ENCODE data around the gene SMIM30. TPM values are rescaled to one million over a fixed set of nuclear protein-coding genes. Genes with fewer than 3 reads are reported as not detected.

SMIM30 gene
- total RNA-seq, 2 experiments from 2014 or later, result 2.7 to 3.5 TPM

GRCh38 chr7:113144817-113145216 lies 26.5 kb upstream of the SMIM30 start:
- ATAC-seq (ENCODE audit: poor library complexity) (no peak), DNase-seq (no peak)
- no peaks in the 10 kb centered on the region for H3K4me1 ChIP-seq (ENCODE audit: insufficient read depth, low read length)
- CTCF ChIA-PET, result no interaction called here
- H3K27ac ChIP-seq (ENCODE audit: low read depth in 1 of 2, low read length in 2 of 2), result no peak overlapping the region
- H3K9me3 ChIP-seq (ENCODE audit: control insufficient read depth in 1 of 2, insufficient read depth in 1 of 2, low read length in 2 of 2), result no peaks in the 10 kb centered on the region
- H3K27me3 ChIP-seq (ENCODE audit: control insufficient read depth in 1 of 2, insufficient read depth in 2 of 2, low read length in 2 of 2), result peaks cover 3 to 14% of the 10 kb centered on the region in 2 experiments
- no peaks in the 10 kb centered on the region for H3K36me3 ChIP-seq (ENCODE audit: insufficient read depth, low read length)
- no peak overlapping the region for H3K4me3 ChIP-seq (ENCODE audit: low read length)
- H3K36me3 Mint-ChIP-seq (ENCODE audit: low read depth), result no peaks in the 10 kb centered on the region
- POLR2A ChIA-PET, result no interaction called here
- intact Hi-C loops (cut with DNase I, micrococcal nuclease), result loop anchor here in 1 of 2 experiments (5.0 kb wide), 1 partner anchor 53 kb away; no protein-coding TSS in a partner anchor
- no peaks in the 10 kb centered on the region for H3K4me1 Mint-ChIP-seq (ENCODE audit: low read depth)
- peaks cover 24% of the 10 kb centered on the region for H3K27me3 Mint-ChIP-seq
- no peak overlapping the region for H3K4me3 Mint-ChIP-seq
- TF ChIP-seq CTCF (IDR thresholded peaks at IDR 0.05), result no peak
- no peak overlapping the region for H3K27ac Mint-ChIP-seq
- H3K9me3 Mint-ChIP-seq, result no peaks in the 10 kb centered on the region

- Histone ChIP-seq H3K9me3 (ENCODE audit: control insufficient read depth in 1 of 2, insufficient read depth in 1 of 2, low read length in 2 of 2) (no peaks in the 10 kb centered on the region), H3K36me3 (ENCODE audit: insufficient read depth, low read length) (no peaks in the 10 kb centered on the region), H3K27me3 (ENCODE audit: control insufficient read depth in 1 of 2, insufficient read depth in 2 of 2, low read length in 2 of 2) (peaks cover 3 to 6% of the 10 kb centered on the region in 2 experiments), H3K4me3 (ENCODE audit: low read length) (no peak overlapping the region), H3K4me1 (ENCODE audit: insufficient read depth, low read length) (no peaks in the 10 kb centered on the region), H3K27ac (ENCODE audit: low read depth in 1 of 2, low read length in 2 of 2) (no peak overlapping the region)
- no peaks in the 10 kb centered on the region for H3K9me3 Mint-ChIP-seq
- no peaks in the 10 kb centered on the region for H3K36me3 Mint-ChIP-seq (ENCODE audit: low read depth)
- intact Hi-C loops (cut with DNase I, micrococcal nuclease), result loop anchor here in 1 of 2 experiments (5.0 kb wide), 1 partner anchor 51 kb away; no protein-coding TSS in a partner anchor
- no peak for TF ChIP-seq CTCF (IDR thresholded peaks at IDR 0.05)
- no peak overlapping the region for H3K27ac Mint-ChIP-seq
- no peak overlapping the region for H3K4me3 Mint-ChIP-seq
- ChIA-PET CTCF (no interaction called here), POLR2A (no interaction called here)
- peaks cover 17% of the 10 kb centered on the region for H3K27me3 Mint-ChIP-seq
- no peaks in the 10 kb centered on the region for H3K4me1 Mint-ChIP-seq (ENCODE audit: low read depth)
- ATAC-seq (ENCODE audit: poor library complexity) (no peak), DNase-seq (no peak)
Observed at GRCh38 chr7:113143486-113144257, 25.3 kb upstream of the SMIM30 start.

GRCh38 chr7:113142385-113143119 lies 24.2 kb upstream of the SMIM30 start:
- peaks cover 16% of the 10 kb centered on the region for H3K27me3 Mint-ChIP-seq
- peaks cover 0 to 3% of the 10 kb centered on the region in 2 experiments for H3K27me3 ChIP-seq (ENCODE audit: control insufficient read depth in 1 of 2, insufficient read depth in 2 of 2, low read length in 2 of 2)
- no peak for TF ChIP-seq CTCF (IDR thresholded peaks at IDR 0.05)
- ATAC-seq (ENCODE audit: poor library complexity) (no peak), DNase-seq (no peak)
- POLR2A ChIA-PET, result no interaction called here
- no peaks in the 10 kb centered on the region for H3K9me3 Mint-ChIP-seq
- no peak overlapping the region for H3K4me3 ChIP-seq (ENCODE audit: low read length)
- no peaks in the 10 kb centered on the region for H3K4me1 ChIP-seq (ENCODE audit: insufficient read depth, low read length)
- CTCF ChIA-PET, result no interaction called here
- H3K27ac Mint-ChIP-seq, result no peak overlapping the region
- no peaks in the 10 kb centered on the region for H3K9me3 ChIP-seq (ENCODE audit: control insufficient read depth in 1 of 2, insufficient read depth in 1 of 2, low read length in 2 of 2)
- no peaks in the 10 kb centered on the region for H3K36me3 ChIP-seq (ENCODE audit: insufficient read depth, low read length)
- no peak overlapping the region for H3K27ac ChIP-seq (ENCODE audit: low read depth in 1 of 2, low read length in 2 of 2)
- H3K4me3 Mint-ChIP-seq, result no peak overlapping the region
- H3K36me3 Mint-ChIP-seq (ENCODE audit: low read depth), result no peaks in the 10 kb centered on the region
- H3K4me1 Mint-ChIP-seq (ENCODE audit: low read depth), result no peaks in the 10 kb centered on the region
- intact Hi-C loops (cut with DNase I, micrococcal nuclease), result loop anchor here in 1 of 2 experiments (5.0 kb wide), 1 partner anchor 50 kb away; no protein-coding TSS in a partner anchor

Data from CD4-positive, alpha-beta T cell (primary cell).